ENCODE measurements around the gene SPATC1L. TPM values are rescaled to one million over a fixed set of nuclear protein-coding genes. Genes with fewer than 3 reads are reported as not detected.

Gene SPATC1L
- total and polyA plus RNA-seq, 8 donors, result 5.0 to 17.7 (median 12.8) TPM

DNA sequence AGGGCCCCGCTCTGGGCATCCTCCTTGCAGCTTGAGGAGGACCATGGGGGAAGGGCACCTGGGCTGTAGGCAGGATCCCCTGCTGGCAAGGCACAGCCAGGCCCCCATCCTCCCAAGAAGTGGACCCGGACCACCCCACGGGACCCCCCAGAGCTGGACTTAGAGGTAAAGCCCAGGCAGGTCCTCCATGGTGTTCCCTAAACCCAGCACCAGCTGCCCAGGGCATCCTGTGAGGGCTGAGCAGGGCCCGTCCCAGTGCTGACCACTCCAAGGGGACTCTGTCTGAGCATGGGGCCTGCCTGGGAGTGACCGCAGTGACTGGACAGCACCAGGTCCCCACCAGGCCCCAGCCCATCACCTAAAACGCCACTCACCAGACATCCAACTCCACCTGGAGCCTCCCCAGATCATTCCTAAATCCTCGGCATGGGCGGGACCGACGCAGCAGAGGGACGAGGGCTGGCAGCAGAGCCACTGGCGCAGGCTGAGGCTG is 65.1 kb downstream of the SPATC1L start:
- no peak for TF ChIP-seq CTCF (IDR thresholded peaks at IDR 0.05)
- Histone ChIP-seq H3K27ac (no peak overlapping the region), H3K4me3 (no peak overlapping the region), H3K4me1 (no peaks in the 10 kb centered on the region), H3K27me3 (no peaks in the 10 kb centered on the region), H3K9me3 (peaks cover 0 to 7% of the 10 kb centered on the region in 2 donors), H3K36me3 (peaks cover 0 to 72% of the 10 kb centered on the region in 2 donors)
- intact Hi-C loops (cut with DNase I), result no loop called here
- DNase-seq (peak in 2 of 4 donors; percentile 19 to 66), ATAC-seq (no peak)

DNA sequence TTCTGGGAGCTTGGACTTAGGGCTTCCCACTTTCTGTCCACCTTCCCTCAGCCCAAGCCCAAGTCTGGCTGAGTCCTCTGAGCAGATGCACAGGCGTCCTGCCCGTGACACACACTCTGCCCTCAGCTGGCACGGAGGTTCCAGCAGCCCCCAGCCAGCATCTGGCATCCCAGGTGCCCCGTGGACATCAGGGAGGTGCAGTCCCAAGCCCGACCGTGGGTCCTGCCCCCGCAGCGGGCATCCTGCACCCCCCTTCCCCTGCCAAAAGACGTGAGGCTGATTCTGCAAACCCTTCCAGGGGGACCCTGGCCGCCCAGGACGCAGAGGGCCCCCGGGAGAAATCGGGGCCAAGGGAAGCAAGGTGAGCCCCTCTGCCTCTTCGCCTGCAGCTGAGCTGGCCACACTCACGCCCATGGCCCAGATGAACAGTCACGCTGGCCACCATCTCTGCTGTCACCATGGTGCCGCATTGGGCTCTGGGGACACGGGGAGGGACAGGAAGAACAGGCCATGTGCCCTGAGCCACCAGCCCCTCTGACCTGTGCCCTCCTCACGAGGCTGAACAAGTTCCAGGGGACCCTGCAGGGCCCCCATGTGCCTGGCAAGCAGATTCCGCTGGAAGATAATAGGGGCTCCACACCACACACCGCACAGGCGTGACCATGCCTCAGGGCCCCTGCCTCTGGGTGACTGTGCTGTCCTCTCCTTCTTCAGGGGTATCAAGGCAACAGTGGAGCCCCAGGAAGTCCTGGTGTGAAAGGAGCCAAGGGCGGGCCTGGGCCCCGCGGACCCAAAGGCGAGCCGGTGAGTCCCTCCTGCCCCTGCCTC is 65.7 kb downstream of the SPATC1L start:
- DNase-seq (peak in 2 of 4 donors; percentile 17 to 65), ATAC-seq (no peak)
- no peak overlapping the region for H3K27ac ChIP-seq
- peaks cover 0 to 7% of the 10 kb centered on the region in 2 donors for H3K9me3 ChIP-seq
- TF ChIP-seq CTCF (IDR thresholded peaks at IDR 0.05), result no peak
- no peaks in the 10 kb centered on the region for H3K4me1 ChIP-seq
- no peaks in the 10 kb centered on the region for H3K27me3 ChIP-seq
- peaks cover 0 to 78% of the 10 kb centered on the region in 2 donors for H3K36me3 ChIP-seq
- intact Hi-C loops (cut with DNase I), result no loop called here
- H3K4me3 ChIP-seq, result no peak overlapping the region

DNA sequence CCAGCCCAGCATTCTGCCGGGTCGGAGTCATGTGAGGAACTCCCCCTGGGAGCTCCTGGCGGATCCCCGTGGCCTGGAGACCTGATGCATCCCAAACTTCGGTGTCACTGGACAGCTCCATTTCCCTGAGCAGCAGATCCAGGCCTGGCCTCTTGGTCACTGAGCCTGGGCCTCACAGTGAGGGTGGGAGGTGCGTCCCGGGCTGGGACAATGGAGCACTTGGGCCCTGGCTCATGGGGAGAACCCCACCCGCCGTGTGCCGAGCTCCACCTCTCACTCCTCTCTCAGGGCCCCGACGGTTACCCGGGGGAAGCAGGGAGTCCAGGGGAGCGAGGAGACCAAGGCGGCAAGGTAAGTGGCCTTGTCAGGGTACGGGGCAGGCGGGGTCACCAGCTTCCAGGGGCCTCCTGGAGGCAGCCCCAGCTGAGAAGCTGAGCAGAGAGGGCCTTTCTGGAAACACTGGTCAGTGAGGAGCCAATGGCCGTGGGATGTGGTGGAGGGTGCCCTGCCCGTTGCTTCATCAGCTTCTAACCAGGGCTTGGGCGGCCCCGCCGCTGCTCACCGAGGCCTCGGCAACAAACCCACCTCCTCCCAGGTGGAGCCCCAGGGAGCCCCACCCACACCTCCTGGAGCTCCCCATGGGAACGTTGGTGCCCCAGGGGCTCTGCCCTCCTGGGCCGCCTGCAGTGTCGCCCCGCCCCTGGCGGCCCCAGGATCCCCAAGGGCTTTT is 66.5 kb downstream of the SPATC1L start:
- intact Hi-C loops (cut with DNase I), result no loop called here

DNA sequence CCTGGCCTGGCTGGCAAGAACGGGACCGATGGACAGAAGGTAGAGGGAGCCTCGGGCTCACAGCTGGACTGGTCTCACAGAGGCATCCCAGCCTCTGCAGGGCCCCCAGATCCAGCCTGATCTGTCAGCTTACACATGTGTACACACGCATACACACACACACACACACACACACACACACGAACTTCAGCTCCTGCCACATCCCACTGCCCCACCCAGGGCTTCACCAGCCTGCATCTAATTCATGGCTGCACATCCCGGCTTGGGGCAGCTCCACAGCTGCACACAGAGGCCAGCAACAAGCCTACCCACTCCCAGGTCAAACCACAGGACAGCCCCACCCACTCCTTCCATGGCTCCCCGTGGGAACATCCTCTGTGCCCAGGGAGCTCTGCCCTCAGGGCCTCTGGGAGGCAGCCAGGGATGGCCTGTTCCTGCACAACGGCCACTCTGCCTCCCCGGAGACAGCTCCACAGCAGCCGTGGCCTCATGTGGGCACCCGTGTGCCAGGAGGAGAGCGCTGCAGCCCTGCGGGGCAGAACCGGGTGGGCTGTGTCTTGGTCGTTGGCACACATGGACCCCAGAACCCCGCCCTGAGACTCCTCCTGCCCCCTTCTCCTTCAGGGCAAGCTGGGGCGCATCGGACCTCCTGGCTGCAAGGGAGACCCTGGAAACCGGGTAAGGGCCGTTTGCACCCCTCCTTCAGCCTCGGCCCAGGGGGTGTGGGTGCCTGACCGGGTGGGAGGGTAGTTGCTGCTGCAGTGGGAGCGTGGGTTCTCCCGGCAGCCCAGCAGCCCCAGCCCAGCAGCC is 67.3 kb downstream of the SPATC1L start:
- ATAC-seq, result no peak
- Histone ChIP-seq H3K27me3 (no peaks in the 10 kb centered on the region), H3K4me3 (no peak overlapping the region), H3K27ac (no peak overlapping the region), H3K9me3 (peaks cover 0 to 7% of the 10 kb centered on the region in 2 donors), H3K4me1 (no peaks in the 10 kb centered on the region), H3K36me3 (peaks cover 0 to 88% of the 10 kb centered on the region in 2 donors)
- TF ChIP-seq CTCF (IDR thresholded peaks at IDR 0.05), result no peak
- DNase-seq, result peak in 2 of 4 donors; percentile 28 to 74
- intact Hi-C loops (cut with DNase I), result no loop called here

More for the DNA sequence above, 66.5 kb downstream of the SPATC1L start:
- H3K27ac ChIP-seq, result no peak overlapping the region
- no peaks in the 10 kb centered on the region for H3K4me1 ChIP-seq
- peaks cover 0 to 7% of the 10 kb centered on the region in 2 donors for H3K9me3 ChIP-seq
- ATAC-seq (no peak), DNase-seq (peak in 1 of 4 donors; percentile 24)
- H3K4me3 ChIP-seq, result no peak overlapping the region
- no peaks in the 10 kb centered on the region for H3K27me3 ChIP-seq
- TF ChIP-seq CTCF (IDR thresholded peaks at IDR 0.05), result no peak
- peaks cover 0 to 86% of the 10 kb centered on the region in 2 donors for H3K36me3 ChIP-seq
